Activated CD8-positive, alpha-beta memory T cell treated with anti-CD3 and anti-CD28 coated beads, Interleukin-2, amount 50 U/mL, for 24 hours (primary cell): ENCODE data around the gene C3orf20.

Experiments
- DNase-seq: peaks from one replicate; pipeline ENCODE4 v3.0.0-alpha.2; 2020; ENCODE audit errors: extremely low read depth

Gene C3orf20

GRCh38 chr3:14773691-14774128, 98.8 kb downstream of the C3orf20 start:
- no peak for DNase-seq

GRCh38 chr3:14774431-14774830, 99.5 kb downstream of the C3orf20 start:
- no peak for DNase-seq

DNA sequence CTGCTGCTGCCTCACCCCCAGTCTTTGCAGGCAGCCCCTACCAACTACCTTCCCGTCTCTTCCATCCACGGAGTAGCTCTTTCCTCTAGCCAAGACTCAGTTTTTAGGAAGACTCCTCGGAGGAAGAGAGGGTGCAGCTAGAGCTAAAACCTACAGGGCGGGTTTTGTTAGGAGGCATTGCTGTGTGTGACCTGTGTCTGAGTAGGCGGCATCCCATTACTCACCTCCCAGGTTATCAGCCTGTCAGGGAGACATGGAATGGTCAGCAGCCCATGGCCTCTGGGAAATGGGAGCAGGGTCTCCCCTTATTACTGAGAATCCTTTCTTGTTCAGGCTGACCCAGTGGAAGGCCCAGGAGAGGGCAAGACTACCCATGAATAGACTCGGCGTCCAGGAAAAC, 100.1 kb downstream of the C3orf20 start:
- DNase-seq = no peak

- DNase-seq = no peak
These were observed 100.6 kb downstream of the C3orf20 start for GRCh38 chr3:14775563-14775962.

DNA sequence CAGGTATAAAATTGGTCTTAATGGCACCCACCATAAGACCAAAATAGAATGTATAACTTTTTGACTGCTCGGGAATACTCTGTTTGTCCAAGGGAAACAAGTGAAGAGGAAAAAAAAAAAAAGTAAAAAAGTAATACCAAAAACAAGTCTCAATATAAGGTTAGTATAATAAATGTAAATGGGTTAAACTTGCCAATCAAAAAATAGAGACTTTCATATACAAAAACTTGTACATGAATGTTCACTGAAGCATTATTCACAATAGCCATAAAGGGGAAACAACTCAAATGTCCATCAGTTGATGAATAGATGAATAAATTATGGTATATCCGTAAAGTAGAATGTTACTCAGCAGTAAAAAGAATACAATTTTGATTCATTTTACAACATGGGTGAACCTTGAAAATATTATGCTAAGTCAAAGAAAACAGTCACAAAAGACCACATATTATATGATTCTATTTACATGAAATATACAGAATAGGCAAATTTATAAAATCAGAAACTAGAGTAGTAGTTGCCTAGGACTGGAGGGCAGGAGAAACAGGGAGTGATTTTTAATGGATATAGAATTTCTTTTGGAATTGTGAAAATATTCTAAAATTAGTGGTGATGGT, 104.2 kb downstream of the C3orf20 start:
- no peak for DNase-seq

GRCh38 chr3:14780927-14781507, 106.1 kb downstream of the C3orf20 start:
- no peak for DNase-seq

GRCh38 chr3:14783480-14784086, 108.6 kb downstream of the C3orf20 start:
- no peak for DNase-seq

DNA sequence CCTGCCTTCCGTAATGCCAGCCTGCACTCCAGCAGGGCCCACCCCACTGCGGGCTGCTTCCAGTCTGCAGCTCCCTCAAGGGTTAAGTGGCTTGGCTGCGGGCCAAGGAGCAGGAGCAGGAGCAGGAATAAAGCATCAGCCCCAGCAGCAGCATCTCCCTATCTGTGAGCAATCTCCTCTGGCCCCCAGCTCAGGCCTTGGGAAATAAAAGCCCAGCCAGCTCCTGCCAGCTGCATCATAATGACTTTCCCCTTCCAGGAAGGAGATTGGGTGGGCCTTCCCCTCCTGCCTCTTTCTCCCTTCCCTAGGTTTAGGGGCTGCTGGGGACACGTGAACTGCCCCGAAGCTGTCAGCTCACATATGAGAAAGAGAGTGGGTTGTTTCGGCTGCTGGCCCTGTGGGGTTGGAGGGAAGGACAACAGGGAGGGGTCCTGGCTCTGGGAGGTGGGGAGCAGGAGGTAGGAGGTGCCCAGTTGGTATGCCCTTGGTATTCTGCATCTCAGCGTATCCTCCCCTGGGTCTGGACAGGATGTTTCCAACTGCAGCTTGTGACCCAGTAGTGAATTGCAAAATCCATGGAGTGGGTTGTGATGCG, 109.2 kb downstream of the C3orf20 start:
- no peak for DNase-seq

DNA sequence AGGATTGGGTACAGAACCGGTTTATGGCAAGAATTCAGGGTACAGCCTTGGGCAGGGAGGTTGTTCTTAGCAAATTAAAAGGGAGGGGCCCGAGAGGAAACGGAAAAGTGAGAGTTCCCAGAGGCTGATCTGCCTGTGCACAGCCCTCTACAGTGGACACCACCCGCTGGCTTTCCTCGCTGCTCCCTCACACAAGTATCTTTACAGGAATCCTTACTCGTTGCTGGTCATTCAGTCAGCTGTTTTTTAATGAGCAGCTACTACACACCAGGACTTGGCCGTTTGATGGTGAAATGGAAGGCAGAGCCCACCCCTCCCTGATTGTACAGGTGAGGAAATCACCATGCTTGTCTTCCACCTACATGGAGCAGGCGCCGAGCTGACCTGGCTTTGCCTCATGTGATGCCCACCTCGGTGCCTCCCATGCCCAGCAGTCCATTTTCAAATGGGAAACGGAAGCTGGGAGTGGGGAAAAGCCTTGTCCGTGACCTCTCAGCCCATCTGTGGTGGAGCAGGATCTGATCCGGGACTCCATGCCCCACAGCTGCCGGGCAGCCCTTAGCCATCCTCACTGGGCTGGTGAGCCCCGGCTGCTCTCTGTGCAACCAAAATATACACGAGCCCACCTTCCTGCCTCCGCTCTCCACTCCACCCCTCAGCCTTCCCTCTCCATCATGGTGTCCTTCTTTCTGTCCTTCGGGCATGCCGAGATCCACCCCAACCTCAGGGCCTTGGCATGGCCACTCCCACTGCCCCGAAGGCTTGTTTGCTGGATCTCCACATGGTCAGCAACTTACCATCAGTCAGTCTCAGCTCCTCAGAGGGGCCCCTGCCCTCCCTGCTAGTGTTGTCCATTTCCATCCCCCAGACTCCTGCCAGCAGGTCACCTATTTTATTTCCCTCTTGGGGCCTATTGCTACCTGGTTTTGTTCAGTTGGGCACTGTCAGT, 110.5 kb downstream of the C3orf20 start:
- no peak for DNase-seq

DNA sequence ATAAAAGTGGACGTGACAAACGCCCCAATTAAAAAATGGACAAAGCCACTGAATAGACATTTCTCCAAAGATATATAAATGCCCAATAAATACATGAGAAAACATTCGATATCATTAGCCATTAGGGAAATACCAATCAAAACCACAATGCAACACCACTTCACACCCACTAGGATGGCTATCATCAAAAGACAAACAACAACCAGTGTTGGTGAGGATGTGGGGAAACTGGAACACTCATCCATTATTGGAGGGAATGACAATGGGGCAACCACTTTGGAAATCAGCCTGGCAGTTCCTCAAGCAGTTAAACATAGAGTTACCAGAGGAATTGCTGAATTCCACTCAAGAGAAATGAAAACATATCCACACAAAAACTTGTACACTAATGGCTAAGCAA, 111.4 kb downstream of the C3orf20 start:
- DNase-seq = no peak

- no peak for DNase-seq
These were observed 112.7 kb downstream of the C3orf20 start for GRCh38 chr3:14787630-14788029.

DNA sequence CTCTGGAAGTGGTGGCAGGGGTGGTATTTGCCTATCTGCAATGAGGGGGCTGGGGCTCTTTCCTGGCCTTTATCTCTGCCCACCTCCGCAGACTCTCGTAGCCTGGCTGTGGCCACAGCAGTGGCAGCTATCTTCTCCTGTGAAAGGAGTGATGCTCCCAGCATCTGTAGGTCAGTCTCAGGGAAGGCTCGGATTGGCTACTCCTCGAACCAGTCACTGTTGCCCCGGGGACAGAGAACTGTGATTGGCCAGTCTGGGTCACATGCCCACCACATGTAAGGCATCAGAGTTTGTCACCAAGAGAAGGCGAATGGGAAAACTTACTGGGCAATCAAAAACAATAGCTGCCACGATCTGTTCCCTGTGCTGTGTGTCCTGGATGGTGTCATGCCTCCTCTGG, 113.7 kb downstream of the C3orf20 start:
- no peak for DNase-seq

DNA sequence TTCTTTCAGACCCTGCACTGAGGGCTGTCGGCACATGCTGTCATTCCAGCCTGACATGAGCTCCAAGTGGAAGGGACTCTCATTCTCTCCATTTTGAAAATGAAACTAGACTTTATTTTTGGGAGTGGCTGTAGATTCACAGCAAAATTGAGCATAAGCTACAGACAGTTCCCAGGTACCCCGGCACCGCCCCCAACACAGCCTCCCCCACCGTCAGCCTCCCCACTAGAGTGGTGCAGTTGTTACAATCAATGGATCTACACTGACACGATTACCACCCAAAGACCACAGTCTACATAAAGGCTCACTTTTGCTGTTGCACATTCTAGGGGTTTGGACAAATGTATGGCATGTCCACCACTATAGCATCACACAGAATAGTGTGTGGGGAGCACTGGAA, 114.3 kb downstream of the C3orf20 start:
- no peak for DNase-seq

DNA sequence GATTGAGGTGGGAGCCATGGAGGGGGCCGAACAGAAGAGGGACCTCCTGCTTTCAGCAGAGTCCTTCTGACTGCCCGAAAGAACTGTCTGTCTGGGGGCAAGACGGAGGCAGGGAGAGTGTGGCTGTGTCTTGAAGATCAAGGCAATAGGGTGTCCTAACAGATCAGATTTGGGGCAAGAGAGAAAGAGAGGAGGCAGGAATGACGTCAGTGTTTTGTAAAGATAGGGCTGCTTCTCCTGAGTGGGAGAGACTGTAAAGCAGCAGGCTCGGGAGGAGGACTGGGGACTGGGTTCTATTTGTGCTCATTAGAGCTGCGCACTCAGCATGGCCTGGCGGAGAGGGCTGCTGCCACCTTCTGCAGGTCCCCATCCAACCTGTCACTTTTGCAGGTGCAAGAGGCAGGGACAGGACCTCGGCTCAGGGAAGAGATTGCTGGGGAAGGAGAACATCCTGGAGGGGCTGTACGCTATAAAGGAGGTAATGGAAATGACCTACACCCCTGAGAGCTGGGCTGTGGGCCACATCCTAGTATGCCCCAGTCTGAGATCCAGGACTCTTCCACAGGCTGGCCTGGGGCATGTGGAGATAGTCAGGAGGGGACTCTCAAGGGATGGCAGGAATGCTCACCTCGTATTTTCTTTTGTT, 114.8 kb downstream of the C3orf20 start:
- no peak for DNase-seq

- DNase-seq = no peak
These were observed 116.5 kb downstream of the C3orf20 start for GRCh38 chr3:14791343-14791945.

DNA sequence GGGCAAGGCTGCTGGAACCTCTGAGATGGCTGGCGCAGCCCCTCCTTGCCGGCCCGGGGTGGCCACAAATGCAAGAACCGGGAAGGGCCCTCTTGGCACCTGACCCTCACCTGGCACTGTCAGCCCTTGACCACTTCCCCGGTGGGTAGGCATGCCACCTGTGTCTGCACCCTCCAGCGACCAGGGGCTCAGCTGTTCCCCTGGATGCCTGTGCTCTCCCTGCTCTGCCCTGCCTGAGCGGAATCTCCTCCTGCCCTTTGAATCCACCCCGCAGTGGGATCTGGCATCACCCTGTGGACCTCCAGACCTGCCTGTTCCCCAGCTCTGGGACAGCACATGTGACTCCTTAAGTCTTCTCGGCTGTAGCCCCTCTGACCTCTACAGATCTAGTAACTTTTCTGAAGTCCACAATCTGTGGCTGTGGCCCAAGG, 117.8 kb downstream of the C3orf20 start:
- DNase-seq = no peak

- DNase-seq = no peak
These were observed 118.4 kb downstream of the C3orf20 start for GRCh38 chr3:14793126-14793857.

DNA sequence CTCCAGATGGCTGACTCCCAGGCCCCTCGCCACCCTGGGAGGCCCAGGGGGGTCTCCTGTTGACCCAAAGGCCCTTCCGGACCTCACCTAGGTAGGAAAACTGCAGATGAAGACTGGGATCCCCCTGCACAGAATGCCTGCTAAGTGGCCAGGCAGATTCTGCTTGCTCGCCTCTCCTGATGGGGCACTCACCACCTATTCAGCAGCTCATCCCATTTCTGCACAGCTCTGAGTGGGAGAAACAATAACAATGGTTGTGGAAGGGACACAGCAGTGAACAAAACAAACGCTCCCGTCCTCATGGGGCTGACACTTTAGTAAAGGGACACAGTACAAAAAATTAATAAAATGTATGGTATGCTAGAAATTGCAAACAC, 118.9 kb downstream of the C3orf20 start:
- no peak for DNase-seq

DNA sequence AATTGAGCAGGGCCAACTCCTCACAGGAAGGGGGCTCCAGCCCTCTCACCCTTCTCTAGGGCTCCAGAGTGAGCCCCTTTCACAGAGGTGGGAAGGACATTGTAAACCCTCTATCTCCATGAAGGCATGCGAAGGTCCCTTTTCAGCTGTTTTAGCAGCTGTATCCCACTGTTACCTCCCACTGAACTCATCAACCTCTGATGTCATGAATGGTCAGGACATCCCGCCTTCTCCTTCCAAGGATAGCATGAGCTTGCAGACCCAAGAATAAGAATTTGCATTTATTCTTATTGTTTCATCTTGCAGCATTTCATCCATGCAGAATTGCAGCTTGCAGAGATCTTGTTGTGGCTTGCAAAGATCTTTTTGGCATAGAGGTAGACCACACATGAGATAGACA, 119.5 kb downstream of the C3orf20 start:
- DNase-seq = no peak

GRCh38 chr3:14795996-14796395, 121.1 kb downstream of the C3orf20 start:
- no peak for DNase-seq
